ENCODE measurements around the gene CGRRF1.

- TF ChIP-seq CTCF (conservative IDR thresholded peaks at IDR 0.05; ENCODE audit: low read depth, low read length) = peak; percentile 37
- no peak for TF ChIP-seq EZH2 (IDR thresholded peaks at IDR 0.05; ENCODE audit: borderline replicate concordance, low read depth, low read length, poor library complexity, severe bottlenecking)
Measured at GRCh38 chr14:54555651-54556050, 45.9 kb downstream of the CGRRF1 start.

Data from A673 (cell line).